Measurements from ENCODE around the gene RIPK4.

GRCh38 chr21:41743321-41744027 lies 23.4 kb downstream of the RIPK4 start:
- TF ChIP-seq KLF6 (CRISPR knock-in tag; IDR thresholded peaks at IDR 0.05) (no peak), TBP (CRISPR knock-in tag; IDR thresholded peaks at IDR 0.05) (no peak), ETV6 (CRISPR knock-in tag; conservative IDR thresholded peaks at IDR 0.05) (no peak), ZFP37 (CRISPR knock-in tag; IDR thresholded peaks at IDR 0.05; ENCODE audit: borderline replicate concordance) (no peak), TFE3 (CRISPR knock-in tag; IDR thresholded peaks at IDR 0.05) (no peak), ETV5 (CRISPR knock-in tag; IDR thresholded peaks at IDR 0.05; ENCODE audit: borderline replicate concordance) (no peak), SUZ12 (IDR thresholded peaks at IDR 0.05; ENCODE audit: low read depth, low read length) (no peak), EZH2 (conservative IDR thresholded peaks at IDR 0.05; ENCODE audit: low read depth, low read length) (no peak), ZNF512B (CRISPR knock-in tag; IDR thresholded peaks at IDR 0.05; ENCODE audit: borderline replicate concordance) (no peak)
